HL-60 (cell line): Measurements from ENCODE around the gene PLEKHG3.

ENCODE experiments used
- DNase-seq, 2 experiments: peaks; one replicate each; pipeline ENCODE4 v3.0.0-alpha.2; 2010 to 2020; ENCODE audit warnings: low read depth in 1 of 2, low spot score in 1 of 2
- H3K27ac ChIP-seq: fragments of 250-450 bp; sonication (Bioruptor Pico); replicated peaks from 2 replicates; pipeline ENCODE4 v1.5.1; 2020; ENCODE audit warnings: mild to moderate bottlenecking, moderate library complexity
- H3K27me3 ChIP-seq: fragments of 250-450 bp; sonication (Bioruptor Pico); 2 replicates; pipeline ENCODE4 v1.5.1; 2021; ENCODE audit warnings: mild to moderate bottlenecking, moderate library complexity; ENCODE audit not compliant: insufficient read depth, poor library complexity, severe bottlenecking
- H3K4me3 ChIP-seq: replicated peaks from 2 replicates; pipeline ENCODE4 v1.5.1; 2011; ENCODE audit warnings: mild to moderate bottlenecking, control low read depth, low read length; ENCODE audit not compliant: insufficient read depth
- CTCF ChIP-seq: IDR thresholded peaks from one replicate; pipeline ENCODE4 v1.5.1; 2011; ENCODE audit warnings: low read length, control low read depth, inconsistent platforms; ENCODE audit not compliant: insufficient read depth
- GABPA ChIP-seq: IDR thresholded peaks from 2 replicates; pipeline ENCODE4 v1.6.1; 2012; ENCODE audit warnings: low read depth
- POLR2AphosphoS5 ChIP-seq: IDR thresholded peaks from 2 replicates; pipeline ENCODE4 v1.6.1; 2012; ENCODE audit warnings: low read depth
- REST ChIP-seq: IDR thresholded peaks from 2 replicates; pipeline ENCODE4 v1.6.1; 2012; ENCODE audit warnings: low read depth; ENCODE audit not compliant: insufficient replicate concordance
- SPI1 ChIP-seq: IDR thresholded peaks from 2 replicates; pipeline ENCODE4 v1.6.1; 2012; ENCODE audit warnings: low read depth, mild to moderate bottlenecking, borderline replicate concordance

Gene PLEKHG3

GRCh38 chr14:64706593-64707193 is 2.5 kb downstream of the PLEKHG3 start:
- DNase-seq = no peak
- Histone ChIP-seq H3K4me3 (no peak overlapping the region), H3K27me3 (no peaks in the 10 kb centered on the region), H3K27ac (peak overlapping the region; percentile 88; the same call in 1 of the 2 replicates)
- TF ChIP-seq POLR2AphosphoS5 = no peak
- TF ChIP-seq GABPA = no peak
- TF ChIP-seq SPI1 = no peak
- TF ChIP-seq REST = no peak

GRCh38 chr14:64707661-64708060 is 3.4 kb downstream of the PLEKHG3 start:
- Histone ChIP-seq H3K27ac (peak overlapping the region; percentile 89), H3K4me3 (no peak overlapping the region), H3K27me3 (no peaks in the 10 kb centered on the region)
- DNase-seq = peak in 1 of 2 experiments; percentile 22
- TF ChIP-seq POLR2AphosphoS5 (no peak), SPI1 (no peak), REST (no peak)

- Histone ChIP-seq H3K4me3 (no peak overlapping the region), H3K27me3 (no peaks in the 10 kb centered on the region), H3K27ac (peak overlapping the region; percentile 89)
- DNase-seq = peak; percentile 66 to 83
- no peak for TF ChIP-seq POLR2AphosphoS5
- TF ChIP-seq SPI1 = peak; percentile 54
Measured at GRCh38 chr14:64708148-64709004, 4.2 kb downstream of the PLEKHG3 start.

- no peaks in the 10 kb centered on the region for H3K27me3 ChIP-seq
- no peak for DNase-seq
- no peak overlapping the region for H3K4me3 ChIP-seq
- TF ChIP-seq CTCF (no peak), GABPA (no peak), POLR2AphosphoS5 (no peak), REST (no peak), SPI1 (no peak)
- H3K27ac ChIP-seq = peak overlapping the region; percentile 89
Measured at GRCh38 chr14:64709126-64709525, 4.9 kb downstream of the PLEKHG3 start.
